Mucosa of gallbladder (tissue), 1 donor: ENCODE measurements around the gene C1orf141. TPM values are rescaled to one million over a fixed set of nuclear protein-coding genes. Genes with fewer than 3 reads are reported as not detected.
"Not testable (repeated sequence)": the region's sequence is repeated elsewhere in the genome, so short reads cannot be mapped to it uniquely, and the experiment has no call there.

Experiments used
- DNase-seq: peaks from one replicate; pipeline ENCODE4 v3.0.0-alpha.2; 2020; ENCODE audit warnings: low spot score
- total RNA-seq: library from RNA; stranded (reverse); gene quantifications from one replicate; pipeline ENCODE4 v1.2.1, GENCODE V29; 2021
- donor health status: DM: no; HTN: no; CAD: no.

Gene C1orf141
- not detected for total RNA-seq

DNA sequence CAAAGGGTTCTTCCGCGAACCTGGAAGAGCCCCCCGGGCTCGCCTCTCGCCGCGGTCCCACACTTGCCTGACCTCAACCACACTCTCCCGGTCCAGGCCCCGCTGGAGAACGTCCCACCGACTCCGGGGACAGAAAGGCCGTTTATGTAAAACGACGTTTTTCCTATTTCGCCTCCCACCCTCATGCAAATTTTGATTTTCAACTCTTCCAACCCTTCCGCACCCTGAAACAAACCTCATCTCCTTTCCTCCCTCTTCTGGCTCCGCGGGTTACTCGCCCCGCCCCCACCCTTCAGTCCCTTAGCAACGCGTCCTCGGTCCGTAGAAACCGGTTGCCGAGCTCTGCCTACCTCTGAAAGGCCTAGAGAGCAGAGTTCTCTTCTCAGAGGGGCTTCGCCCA, at the start of gene C1orf141:
Gene C1orf141 (minus strand): TSS at position 276 of the 400 bp plus-strand sequence. CDS start 7,730 bp downstream, outside the sequence.
- DNase-seq: no peak

DNA sequence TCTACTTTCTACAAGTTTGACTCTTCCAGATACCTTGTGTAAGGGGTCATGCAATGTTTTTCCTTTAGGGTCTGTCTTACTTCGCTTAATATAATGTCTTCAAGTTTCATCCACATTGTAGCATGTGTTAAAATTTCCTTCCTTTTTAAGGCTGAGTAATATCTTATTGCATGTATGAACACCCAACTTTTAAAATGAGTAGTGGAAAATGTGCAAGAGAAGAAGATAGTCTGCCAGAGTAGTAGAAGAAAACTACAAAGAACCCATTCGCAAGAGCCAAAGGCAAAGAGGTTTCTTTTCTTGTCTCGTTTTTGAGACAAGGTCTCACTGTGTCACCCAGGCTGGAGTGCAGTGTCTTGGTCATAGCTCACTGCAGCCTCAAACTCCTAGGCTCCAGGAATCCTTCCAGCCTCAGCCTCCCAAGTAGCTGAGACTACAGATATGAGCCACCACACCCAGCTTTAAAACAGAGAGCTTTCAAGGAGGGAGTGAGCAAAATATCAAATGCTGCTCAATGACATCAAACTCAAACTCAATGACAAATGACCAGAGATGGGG, 40.8 kb upstream of the C1orf141 start:
- no peak for DNase-seq

DNA sequence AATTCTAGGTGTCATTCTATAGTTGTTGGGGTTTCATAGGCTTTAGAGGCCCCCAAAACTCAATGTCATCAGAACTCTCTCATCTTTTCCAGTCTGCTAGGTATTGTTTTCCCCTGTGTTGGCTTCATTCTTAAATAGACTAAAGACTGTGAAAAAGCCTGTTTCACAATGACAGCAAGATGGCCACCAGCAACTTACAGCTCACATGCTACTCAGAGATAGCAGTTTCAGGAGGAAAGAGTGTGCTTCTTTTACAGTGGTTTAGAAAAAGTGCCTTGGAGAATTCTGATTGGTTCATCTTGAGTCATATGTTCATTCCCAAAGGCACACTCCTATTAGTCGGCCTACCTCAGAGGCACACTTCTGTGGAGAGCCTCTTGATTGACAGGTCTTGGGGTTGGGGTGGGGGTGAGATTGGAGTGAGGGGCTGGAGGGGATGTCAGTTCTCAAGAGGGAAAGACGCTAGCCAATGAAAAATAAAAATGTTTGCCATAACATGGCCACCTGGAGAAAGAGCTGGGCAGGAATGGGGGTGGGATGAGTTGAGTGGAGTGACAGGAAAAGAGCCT, 40.0 kb upstream of the C1orf141 start:
- DNase-seq: no peak

DNA sequence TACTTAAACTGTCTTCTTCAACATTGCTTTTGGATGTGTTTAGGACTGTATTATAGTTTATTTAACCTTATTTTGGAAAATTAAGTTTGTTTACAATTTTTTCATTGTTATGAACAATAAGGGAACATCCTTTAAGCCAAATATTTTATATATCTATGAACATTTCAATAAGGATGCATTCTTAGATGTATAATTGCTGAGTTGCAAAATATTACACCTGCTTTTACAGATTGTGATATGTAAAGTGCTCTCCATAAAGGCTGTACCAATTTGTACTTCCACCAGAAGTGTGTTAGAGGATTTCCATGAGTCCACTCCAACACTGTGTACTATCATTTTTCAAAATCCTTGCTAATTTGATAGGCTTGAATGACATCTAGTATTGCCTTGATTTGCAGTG, 39.2 kb upstream of the C1orf141 start:
- DNase-seq: no peak

DNA sequence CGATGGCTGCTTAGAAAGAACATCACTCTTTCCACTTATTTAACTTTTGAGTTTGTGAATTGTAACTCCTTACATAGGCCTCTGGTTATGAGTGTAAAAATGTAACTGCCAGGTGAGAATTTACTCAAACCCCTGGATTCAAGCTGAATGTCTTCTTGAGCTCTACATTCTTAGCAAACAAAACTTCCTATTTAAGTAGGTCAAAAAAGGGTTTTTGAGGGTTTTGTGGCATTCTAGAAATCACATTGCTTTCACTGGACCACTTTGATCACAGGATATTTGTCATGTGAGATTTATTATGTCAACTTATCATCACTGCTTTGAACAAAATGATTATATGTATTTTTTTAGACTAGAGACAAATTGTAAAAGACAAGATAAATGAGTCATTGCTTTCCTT, 37.2 kb upstream of the C1orf141 start:
- DNase-seq: no peak

DNA sequence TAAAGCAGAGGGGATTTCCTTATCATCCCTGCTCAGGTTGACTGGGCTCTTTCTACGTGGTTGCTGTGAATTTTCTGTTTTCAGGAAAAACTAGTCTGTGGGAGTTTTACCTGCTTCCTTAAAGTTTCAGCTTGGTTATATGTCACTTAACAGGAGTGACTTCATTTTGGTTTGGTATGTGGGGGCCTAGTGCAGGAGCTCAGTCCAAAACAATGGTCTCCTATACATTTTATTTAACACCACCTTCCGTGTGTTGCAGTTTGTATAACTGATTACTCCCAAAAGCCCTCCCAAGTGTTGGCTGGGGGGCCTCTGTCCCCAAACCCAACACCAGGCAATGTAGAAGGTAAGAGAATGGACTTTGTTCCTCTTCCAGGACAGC, 36.8 kb upstream of the C1orf141 start:
- DNase-seq: no peak

DNA sequence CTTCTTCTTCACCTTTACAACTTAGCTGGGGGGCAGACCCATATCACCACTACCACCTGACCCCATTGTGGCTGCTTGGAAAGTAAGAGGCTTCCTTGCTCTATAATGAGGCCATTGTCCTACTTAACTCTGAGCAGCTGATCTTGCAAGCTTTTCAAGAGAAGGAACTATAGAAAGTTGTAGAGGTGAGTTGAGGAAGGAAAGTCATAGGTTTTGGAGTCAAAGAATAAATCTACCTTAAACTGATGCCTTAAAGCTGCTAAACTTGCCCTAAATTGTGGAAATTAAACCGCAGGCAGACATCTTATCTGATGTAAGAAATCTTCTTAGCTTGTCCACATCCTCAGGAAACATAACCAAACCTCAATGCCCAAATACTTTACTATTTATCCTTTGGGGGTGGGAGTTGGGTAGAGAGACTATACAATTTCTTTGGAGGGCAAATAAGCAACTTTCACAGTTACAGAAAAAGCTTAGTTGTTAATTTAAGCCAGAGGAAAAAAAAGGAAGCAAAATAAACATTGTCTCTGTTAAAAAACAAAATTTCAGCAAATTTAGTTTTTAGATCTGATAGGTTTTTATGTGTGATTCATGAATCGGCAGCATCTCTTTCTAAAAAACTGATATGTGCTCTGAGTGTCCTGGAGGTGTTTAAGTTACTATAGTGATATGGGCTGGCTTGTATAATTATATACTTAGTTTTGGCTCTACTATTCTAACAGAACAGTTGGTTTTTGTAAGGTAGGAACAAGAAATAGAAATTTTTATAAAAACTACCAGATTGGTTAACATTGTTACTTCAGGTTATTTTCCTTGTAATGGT, 36.2 kb upstream of the C1orf141 start:
- DNase-seq: no peak

DNA sequence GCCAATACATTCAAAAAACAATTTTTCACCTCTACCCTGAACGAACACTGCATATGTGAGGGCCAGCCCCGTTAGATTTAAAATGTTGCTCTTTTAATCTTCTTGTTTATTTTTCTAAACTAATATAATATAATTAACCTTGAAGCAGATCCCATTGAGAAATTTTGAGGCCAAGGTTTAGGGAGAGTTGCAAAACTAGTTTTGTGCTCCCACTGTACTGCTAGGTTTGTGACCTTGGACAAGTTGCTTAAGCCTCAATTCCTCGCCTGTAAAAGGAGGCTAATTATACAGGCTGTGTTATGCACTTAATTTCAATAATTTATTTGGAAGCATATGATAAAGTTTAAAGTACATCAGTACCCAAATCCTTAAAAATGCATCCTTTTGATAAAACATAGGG, 35.2 kb upstream of the C1orf141 start:
- no peak for DNase-seq

DNA sequence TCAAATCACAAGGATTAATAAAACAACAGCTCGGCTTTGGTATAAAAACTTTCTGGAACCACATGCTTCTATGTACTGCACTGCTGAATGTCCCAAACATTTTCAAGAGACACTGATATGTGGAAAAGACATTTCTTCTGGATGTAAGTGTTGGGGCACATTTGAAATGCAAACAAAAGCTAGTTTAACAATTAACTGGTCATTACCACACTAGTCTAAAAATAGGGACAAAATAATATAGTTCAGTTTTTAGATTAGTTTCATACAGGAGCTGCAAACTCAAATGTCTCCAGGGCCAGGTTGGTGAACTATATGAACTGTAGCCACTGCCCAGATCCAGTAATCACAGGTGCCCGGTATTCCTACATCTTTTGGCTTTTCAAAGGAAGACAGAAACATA, 34.7 kb upstream of the C1orf141 start:
- DNase-seq: no peak

DNA sequence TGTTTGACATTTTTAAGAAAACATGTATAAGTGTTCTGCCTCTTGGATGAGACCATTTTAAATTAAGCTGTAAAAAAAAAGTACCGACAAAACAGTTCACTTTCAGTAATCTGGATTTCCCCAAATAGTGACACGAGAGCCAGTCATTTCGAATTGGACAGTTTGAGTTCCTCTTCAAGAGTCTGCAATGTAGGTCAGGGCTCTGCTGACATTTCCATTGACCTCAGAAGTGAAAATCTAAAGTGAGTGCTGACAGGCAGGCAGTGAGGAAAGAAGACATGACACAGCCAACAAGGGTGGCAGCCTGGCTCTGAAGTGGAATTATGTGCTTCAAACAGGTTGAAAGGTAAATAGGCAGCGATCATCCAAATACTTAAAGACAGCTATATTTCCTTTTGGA, 31.4 kb upstream of the C1orf141 start, which contains the start of gene IL23R:
Gene IL23R (plus strand): TSS at position 259 of the 400 bp plus-strand sequence. CDS start 1,667 bp downstream, outside the sequence.
- DNase-seq: no peak

DNA sequence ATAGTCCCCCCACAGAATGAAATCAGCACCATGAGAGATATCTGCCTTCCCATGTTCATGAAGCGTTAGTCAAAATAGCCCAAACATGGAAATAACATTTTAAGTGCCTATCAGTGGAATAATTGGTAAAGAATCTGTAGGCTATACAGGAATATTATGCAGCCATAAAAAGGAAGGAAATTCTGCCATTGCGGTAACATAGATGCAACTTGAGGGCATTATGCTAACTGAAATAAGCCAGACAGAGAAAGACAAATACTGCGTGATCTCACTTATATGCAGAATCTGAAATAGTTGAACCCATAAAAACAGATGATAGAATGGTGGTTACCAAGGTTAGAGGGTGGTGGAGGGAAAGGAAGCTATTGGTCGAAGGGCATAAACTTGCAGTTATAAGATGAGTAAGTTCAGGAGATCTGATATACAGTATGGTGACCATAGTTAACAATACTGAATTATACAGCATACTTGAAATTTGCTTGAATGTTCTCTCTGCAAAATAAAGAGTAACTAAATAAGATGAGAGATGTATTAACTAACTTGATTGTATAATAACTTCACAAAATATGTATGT, 30.8 kb upstream of the C1orf141 start:
- no peak for DNase-seq

DNA sequence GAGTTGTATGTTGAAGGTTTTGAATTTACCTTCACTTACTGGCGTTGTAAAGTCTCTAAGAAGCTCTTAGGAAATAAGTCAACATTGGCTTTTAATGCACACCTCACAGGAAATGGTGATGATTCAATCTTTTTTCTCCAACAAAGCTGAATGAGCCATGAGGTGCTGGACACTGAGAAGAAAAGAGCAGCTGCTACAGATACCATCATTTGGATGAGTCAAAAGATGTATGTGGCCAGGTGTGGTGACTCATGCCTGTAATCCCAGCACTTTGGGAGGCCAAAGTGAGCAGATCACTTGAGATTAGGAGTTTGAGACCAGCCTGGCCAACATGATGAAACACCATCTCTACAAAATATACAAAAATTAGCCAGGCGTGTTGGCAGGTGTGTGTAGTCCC, 28.2 kb upstream of the C1orf141 start:
- no peak for DNase-seq

DNA sequence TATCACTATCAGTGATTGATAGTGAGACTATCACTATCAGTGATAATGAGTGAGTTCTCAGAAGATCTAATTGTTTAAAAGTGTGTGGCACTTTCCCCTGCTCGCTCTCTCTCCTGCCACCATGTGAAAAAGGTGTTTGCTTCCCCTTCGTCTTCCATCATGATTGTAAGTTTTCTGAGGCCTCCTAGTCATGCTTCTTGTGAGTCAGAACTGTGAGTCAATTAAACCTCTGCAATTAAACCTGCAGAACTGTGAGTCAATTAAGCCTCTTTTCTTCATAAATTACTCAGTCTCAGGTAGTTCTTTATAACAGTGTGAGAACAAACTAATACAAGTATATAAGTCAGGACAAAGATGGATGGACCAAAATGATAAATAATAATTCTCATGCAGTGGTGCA, 24.5 kb upstream of the C1orf141 start:
- no peak for DNase-seq

DNA sequence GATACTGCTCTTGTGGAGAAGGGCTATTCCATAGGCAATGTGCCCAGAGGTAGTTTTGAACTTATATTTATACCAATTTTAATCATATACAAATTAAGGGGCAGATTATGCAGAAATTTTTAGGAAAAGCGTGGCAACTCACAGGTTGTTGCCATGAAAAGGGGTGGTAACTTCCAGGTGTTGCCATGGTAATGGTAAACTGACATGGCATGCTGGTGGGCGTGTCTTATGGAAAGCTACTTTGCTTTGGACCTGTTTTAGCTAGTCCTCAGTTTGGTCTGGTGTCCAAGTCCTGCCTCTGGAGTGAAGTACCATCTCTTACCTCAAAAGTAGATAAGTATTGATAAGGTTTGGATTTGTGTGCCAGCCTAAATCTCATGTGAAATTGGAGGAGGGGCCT, 23.6 kb upstream of the C1orf141 start:
- no peak for DNase-seq

DNA sequence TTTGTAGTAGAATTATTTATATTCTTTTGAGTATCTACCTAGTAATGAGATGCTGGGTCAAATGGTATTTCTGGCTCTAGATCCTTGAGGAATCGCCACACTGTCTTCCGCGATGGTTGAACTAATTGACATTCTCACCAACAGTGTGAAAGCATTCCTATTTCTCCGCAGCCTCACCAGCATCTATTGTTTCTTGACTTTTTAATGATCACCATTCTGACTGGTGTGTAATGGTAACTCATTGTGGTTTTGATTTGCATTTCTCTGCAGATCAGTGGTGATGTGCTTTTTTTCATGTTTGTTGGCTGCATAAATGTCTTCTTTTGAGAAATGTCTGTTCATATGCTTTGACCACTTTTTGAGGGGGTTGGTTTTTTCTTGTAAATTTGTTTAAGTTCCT, 16.2 kb upstream of the C1orf141 start:
- DNase-seq: no peak

DNA sequence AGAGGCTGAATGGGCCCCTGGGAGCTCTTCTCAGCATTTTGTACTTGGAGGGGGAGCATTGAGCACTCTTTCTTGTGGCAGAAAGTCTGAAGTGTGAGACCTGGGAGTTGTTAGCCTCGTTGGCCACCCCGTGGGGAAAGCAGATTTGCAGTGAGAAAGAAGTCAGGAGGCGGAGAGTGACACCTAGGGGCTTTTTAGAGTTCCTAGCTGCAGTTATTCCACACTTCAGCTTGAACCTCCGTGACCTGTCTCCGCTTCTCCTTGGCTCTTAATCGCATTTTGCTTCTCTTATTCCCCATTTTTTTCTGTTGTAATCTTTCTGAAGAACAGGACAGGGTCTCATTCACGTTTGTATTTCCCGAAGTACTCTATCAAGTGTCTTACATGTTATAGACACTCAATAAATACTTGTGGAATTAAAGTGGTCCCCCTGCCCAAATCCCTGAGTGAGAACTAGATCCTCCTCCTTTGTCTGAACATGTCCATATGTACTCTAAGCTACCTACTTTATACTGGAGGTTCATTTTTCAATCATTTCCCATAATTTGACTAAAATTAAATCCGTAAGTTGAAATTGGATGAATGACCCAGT, 14.5 kb upstream of the C1orf141 start:
- DNase-seq: peak; percentile 74

DNA sequence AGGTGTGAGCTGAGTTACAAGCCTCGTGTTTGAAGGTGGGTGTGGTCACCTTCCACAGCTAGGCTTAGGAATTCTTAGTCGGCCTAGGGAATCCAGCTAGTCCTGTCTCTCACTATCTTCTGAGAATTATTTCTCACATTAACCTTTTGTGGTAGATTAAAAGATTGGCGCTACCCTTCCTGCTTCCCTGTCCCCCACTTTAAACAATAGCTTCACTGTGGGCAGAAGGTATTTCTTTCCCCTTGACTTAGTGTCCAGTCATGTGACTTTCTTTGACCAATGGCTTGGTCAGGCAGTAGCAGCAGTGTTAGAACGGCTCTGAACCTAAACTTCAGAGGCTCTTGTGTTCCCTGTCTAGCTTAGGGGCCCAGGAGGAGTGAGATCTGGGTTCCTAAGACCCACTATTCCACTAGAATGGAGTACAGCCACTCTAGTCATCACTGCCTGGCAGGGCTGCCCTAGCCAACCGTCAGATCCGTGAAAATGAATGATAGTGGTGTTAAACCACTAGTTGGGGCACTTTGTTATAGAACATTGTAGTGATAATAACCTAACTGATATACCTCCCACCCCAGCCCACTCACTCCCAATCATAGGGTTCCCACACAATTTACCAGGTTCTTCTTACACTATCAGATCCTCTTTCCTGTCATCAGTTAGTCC, 13.9 kb upstream of the C1orf141 start:
- DNase-seq: no peak

DNA sequence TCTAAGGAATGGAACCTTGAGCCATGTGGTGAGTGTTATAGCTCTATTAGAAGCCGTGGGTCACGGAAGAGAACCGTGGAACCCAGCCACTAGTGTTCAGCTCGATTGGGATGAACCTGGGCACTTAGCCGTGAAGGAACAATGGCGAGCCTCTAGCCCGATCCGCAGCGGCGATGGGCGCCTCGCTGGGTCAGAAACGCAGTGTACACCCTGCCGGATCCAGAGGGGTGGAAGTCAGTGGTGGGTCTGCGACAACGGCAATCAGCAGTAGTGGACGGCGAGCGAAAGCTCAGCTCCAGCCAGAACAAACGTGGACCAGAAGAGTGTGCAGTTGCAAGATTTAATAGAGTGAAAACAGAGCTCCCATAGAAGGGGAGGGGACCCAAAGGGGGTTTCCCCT, 13.2 kb upstream of the C1orf141 start:
- DNase-seq: not testable (repeated sequence)

DNA sequence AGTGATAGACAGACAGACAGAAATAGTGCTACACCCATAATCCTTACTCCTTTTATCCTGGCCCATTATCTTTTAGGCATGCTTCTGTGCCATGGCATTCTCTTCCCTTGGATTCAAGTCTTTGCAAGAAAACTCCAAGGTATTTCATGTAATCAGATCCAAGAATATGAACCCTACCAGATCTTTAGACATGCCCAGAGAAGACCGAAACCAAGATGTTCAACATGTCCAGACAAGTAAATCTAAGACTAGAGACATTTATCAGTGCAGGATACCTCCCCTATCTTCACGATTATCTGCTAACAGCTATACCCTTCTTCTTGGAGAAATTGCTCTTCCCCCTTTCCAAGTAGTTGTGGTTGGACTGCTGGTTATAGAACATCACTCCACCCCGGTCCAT, 11.8 kb upstream of the C1orf141 start:
- DNase-seq: no peak

DNA sequence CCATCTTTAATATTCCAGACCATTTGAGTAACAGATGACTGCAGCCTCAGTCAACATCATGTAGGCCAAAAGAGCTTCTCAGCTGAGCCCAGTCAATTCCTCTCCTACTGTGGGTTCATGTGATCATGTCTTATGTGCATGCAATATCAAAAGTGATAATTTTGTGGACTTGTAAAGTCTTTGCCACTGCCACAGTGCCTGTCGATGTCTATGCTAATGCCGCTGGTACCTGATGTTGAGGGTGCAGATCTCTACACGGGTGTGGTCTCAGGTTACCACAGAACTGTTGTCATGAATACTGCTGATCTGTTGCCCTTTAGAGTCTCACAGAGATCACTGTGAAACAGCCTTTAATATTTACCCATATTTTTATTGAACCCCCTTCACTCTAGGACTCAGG, 11.3 kb upstream of the C1orf141 start:
- no peak for DNase-seq

DNA sequence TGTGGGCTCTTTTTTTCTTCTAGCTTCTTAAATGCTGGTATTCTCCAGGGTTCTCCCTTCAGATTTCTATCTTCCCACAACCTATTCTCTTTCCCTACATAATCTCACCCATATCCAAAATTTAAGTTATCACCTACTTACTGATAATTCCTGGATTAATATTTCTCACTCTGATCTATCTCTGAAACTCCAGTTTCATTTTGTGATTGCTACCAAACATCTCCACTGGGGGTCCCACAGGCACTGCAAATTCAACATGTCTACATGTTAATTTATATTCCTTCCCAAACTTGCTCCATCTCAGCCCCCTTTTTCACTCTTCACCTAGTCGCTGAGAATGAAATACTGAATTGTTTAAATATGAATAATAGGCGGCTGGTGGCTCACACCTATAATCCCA, 9.9 kb upstream of the C1orf141 start:
- no peak for DNase-seq

DNA sequence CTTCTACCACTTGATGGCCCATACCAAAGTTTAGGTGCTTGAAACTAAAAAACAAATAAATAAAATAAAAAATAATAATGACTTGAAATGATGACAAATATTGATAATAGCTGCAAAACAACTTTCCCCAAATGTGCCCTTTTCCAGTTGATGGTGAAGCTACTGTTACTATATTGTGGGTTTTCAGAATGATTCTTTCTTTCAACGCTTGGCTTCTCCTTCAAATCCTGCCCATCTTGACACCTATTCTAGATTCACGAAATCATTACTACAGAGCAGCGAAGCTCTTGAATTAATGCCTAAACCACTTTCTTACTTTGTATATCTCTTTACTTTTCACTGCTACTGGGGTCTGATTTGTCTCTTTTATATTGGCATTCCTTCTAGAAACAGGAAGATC, 9.2 kb upstream of the C1orf141 start:
- no peak for DNase-seq
